SH-SY5Y (cell line): ENCODE results near the gene VSIG2.

ENCODE experiments used
- GATA2 ChIP-seq: IDR thresholded peaks from 2 replicates; pipeline ENCODE4 v1.6.1; 2011; ENCODE audit warnings: mild to moderate bottlenecking, low read depth, low read length
- GATA3 ChIP-seq: IDR thresholded peaks from 2 replicates; pipeline ENCODE4 v1.6.1; 2011; ENCODE audit warnings: low read depth, mild to moderate bottlenecking, low read length, moderate library complexity

Gene VSIG2

GRCh38 chr11:124745835-124746620, 6.0 kb downstream of the VSIG2 start:
- TF ChIP-seq GATA2 (no peak), GATA3 (no peak)

- TF ChIP-seq GATA2 = no peak
- no peak for TF ChIP-seq GATA3
Observed at GRCh38 chr11:124745270-124745834, 6.7 kb downstream of the VSIG2 start.

GRCh38 chr11:124743050-124743449, 9.0 kb downstream of the VSIG2 start:
- TF ChIP-seq GATA2 = no peak
- TF ChIP-seq GATA3 = no peak

- no peak for TF ChIP-seq GATA3
- no peak for TF ChIP-seq GATA2
Observed at GRCh38 chr11:124742555-124742954, 9.5 kb downstream of the VSIG2 start.

- TF ChIP-seq GATA3 (no peak), GATA2 (no peak)
Observed at GRCh38 chr11:124740277-124740882, 11.7 kb downstream of the VSIG2 start.

GRCh38 chr11:124739479-124740276, 12.4 kb downstream of the VSIG2 start, which contains the start of gene NRGN:
Gene NRGN (plus strand): TSS chr11:124739942. CDS start chr11:124740085, 143 bp downstream.
- TF ChIP-seq GATA2 (no peak), GATA3 (no peak)

- TF ChIP-seq GATA3 (no peak), GATA2 (no peak)
Observed at GRCh38 chr11:124738713-124739478, 13.2 kb downstream of the VSIG2 start.

- TF ChIP-seq GATA3 (no peak), GATA2 (no peak)
Observed at GRCh38 chr11:124737638-124738305, 14.3 kb downstream of the VSIG2 start.

GRCh38 chr11:124736736-124737135, 15.3 kb downstream of the VSIG2 start:
- TF ChIP-seq GATA3 (no peak), GATA2 (no peak)

GRCh38 chr11:124732230-124732629, 19.8 kb downstream of the VSIG2 start:
- TF ChIP-seq GATA3 (no peak), GATA2 (no peak)

- TF ChIP-seq GATA3 (no peak), GATA2 (no peak)
Observed at GRCh38 chr11:124729571-124729970, 22.5 kb downstream of the VSIG2 start.

- TF ChIP-seq GATA2 (no peak), GATA3 (no peak)
Observed at GRCh38 chr11:124728134-124728533, 23.9 kb downstream of the VSIG2 start.

- TF ChIP-seq GATA2 (no peak), GATA3 (no peak)
Observed at GRCh38 chr11:124727474-124727873, 24.6 kb downstream of the VSIG2 start.
